GM12878 (cell line): ENCODE results near the gene MTA3. TPM values are rescaled to one million over a fixed set of nuclear protein-coding genes. Genes with fewer than 3 reads are reported as not detected.

Experiments
- ATAC-seq: fragments of 200-7000 bp; cut with Tn5 transposase; 3 replicates; pipeline ENCODE4 v1.9.1; 2020; ENCODE audit warnings: mild to moderate bottlenecking, moderate library complexity
- BruUV-seq: library from RNA; stranded (reverse); fragments of 400-500 nt; replicated peaks from 2 replicates; lab custom pipeline; 2021; lab: Mats Ljungman, UMichigan
- CTCF ChIA-PET: fragments of 300-600 bp; sonication (Branson Sonifier 250); formaldehyde crosslinking; extraction: SDS; loops from one replicate; lab custom pipeline; 2021; ENCODE audit warnings: inconsistent platforms; lab: Yijun Ruan, JAX
- POLR2A ChIA-PET: fragments of 350-600 bp; formaldehyde crosslinking; extraction: SDS; loops from one replicate; lab custom pipeline; 2021; ENCODE audit warnings: inconsistent platforms; lab: Charles Lee
- RAD21 ChIA-PET: fragments of 300-600 bp; sonication (Branson Sonifier 250); formaldehyde crosslinking; loops from one replicate; lab custom pipeline; 2023; ENCODE audit warnings: antibody characterized with exemption; ENCODE audit not compliant: unreplicated experiment; lab: Charles Lee
- SMC1A ChIA-PET: fragments of 300-600 bp; sonication (Branson Sonifier 250); formaldehyde crosslinking; loops from one replicate; lab custom pipeline; 2023; ENCODE audit not compliant: unreplicated experiment, uncharacterized antibody; lab: Charles Lee
- DNase-seq: peaks from one replicate; pipeline ENCODE4 v3.0.0-alpha.2; 2011; ENCODE audit warnings: low read depth, low spot score
- FAIRE-seq: peaks from 3 replicates; lab custom pipeline; 2011; peaks lifted over from hg19 to GRCh38; lab: Jason Lieb, UNC
- H2AFZ ChIP-seq: 2 replicates; pipeline ENCODE4 v1.6.0; 2011; ENCODE audit warnings: low read depth, low read length, control low read depth; ENCODE audit not compliant: control insufficient read depth
- H3K27ac ChIP-seq: 2 replicates; pipeline ENCODE4 v1.5.1; 2011; ENCODE audit warnings: control low read depth; ENCODE audit not compliant: control insufficient read depth, insufficient read depth
- H3K27me3 ChIP-seq, 2 experiments: replicated peaks in 1 of 2; 2 replicates each; pipeline versions ENCODE4 v1.6.0 to v1.6.1; 2011; ENCODE audit warnings: low read length in 1 of 2; ENCODE audit not compliant: control insufficient read depth in 2 of 2, insufficient read depth in 2 of 2
- H3K36me3 ChIP-seq, 2 experiments: 2 replicates each; pipeline ENCODE4 v1.5.1; 2011; ENCODE audit warnings: low read length in 1 of 2; ENCODE audit not compliant: control insufficient read depth in 2 of 2, insufficient read depth in 2 of 2
- H3K4me1 ChIP-seq: 2 replicates; pipeline ENCODE4 v1.6.1; 2011; ENCODE audit warnings: mild to moderate bottlenecking, low read length, moderate library complexity, mixed read lengths; ENCODE audit not compliant: control insufficient read depth, insufficient read depth
- H3K4me2 ChIP-seq: 2 replicates; pipeline ENCODE4 v1.6.0; 2011; ENCODE audit warnings: control low read depth; ENCODE audit not compliant: control insufficient read depth, insufficient read depth
- H3K4me3 ChIP-seq: fragments of 200-600 bp; sonication (generic); 2 replicates; pipeline ENCODE4 v1.5.1; 2016
- H3K79me2 ChIP-seq: 2 replicates; pipeline ENCODE4 v1.6.0; 2011; ENCODE audit warnings: low read length; ENCODE audit not compliant: control insufficient read depth, insufficient read depth
- H3K9ac ChIP-seq: 2 replicates; pipeline ENCODE4 v1.8.0; 2011; ENCODE audit warnings: low read length, control low read depth, mixed read lengths; ENCODE audit not compliant: control insufficient read depth, insufficient read depth
- H3K9me3 ChIP-seq: replicated peaks from 3 replicates; pipeline ENCODE4 v1.5.1; 2011; ENCODE audit warnings: mild to moderate bottlenecking, low read length; ENCODE audit not compliant: control insufficient read depth, insufficient read depth
- H4K20me1 ChIP-seq: 2 replicates; pipeline ENCODE4 v1.6.0; 2011; ENCODE audit not compliant: control insufficient read depth, insufficient read depth
- BCL11A ChIP-seq: IDR thresholded peaks from 2 replicates; pipeline ENCODE4 v1.6.1; 2011; ENCODE audit warnings: low read depth, low read length
- BMI1 ChIP-seq: fragments of 450-650 bp; IDR thresholded peaks from 2 replicates; pipeline ENCODE4 v1.6.1; 2016; ENCODE audit warnings: mild to moderate bottlenecking, moderate library complexity, borderline replicate concordance
- CHD1 ChIP-seq: IDR thresholded peaks from 2 replicates; pipeline ENCODE4 v1.6.1; 2012; ENCODE audit warnings: low read depth, low read length, improper control_type of control experiment
- CREM ChIP-seq: IDR thresholded peaks from 2 replicates; pipeline ENCODE4 v1.6.1; 2014; ENCODE audit warnings: antibody characterized with exemption, low read depth
- FOS ChIP-seq: IDR thresholded peaks from 3 replicates; pipeline ENCODE4 v1.6.1; 2011; ENCODE audit warnings: borderline replicate concordance; ENCODE audit not compliant: insufficient read length; ENCODE audit errors: extremely low read depth
- GABPA ChIP-seq: IDR thresholded peaks from 2 replicates; pipeline ENCODE4 v1.6.1; 2014; ENCODE audit warnings: antibody characterized with exemption, low read depth, mild to moderate bottlenecking, inconsistent platforms
- IKZF1 ChIP-seq: fragments of 450-650 bp; conservative IDR thresholded peaks from 2 replicates; pipeline ENCODE4 v1.6.1; 2017; ENCODE audit warnings: antibody characterized with exemption, mild to moderate bottlenecking
- IKZF2 ChIP-seq, 2 experiments: fragments of 450-650 bp; IDR thresholded peaks; 2 replicates each; pipeline ENCODE4 v1.6.1; 2017; ENCODE audit warnings: mild to moderate bottlenecking in 2 of 2, moderate library complexity in 2 of 2
- MEF2A ChIP-seq: IDR thresholded peaks from 2 replicates; pipeline ENCODE4 v1.6.1; 2011; ENCODE audit warnings: low read depth, mild to moderate bottlenecking, low read length, moderate library complexity; ENCODE audit not compliant: insufficient read depth
- MEF2B ChIP-seq: fragments of 450-650 bp; IDR thresholded peaks from 2 replicates; pipeline ENCODE4 v1.6.1; 2018; ENCODE audit warnings: mild to moderate bottlenecking, moderate library complexity; ENCODE audit not compliant: partially characterized antibody, poor library complexity, severe bottlenecking
- NFYA ChIP-seq: IDR thresholded peaks from 2 replicates; pipeline ENCODE4 v1.6.1; 2011; ENCODE audit warnings: low read depth, mild to moderate bottlenecking, low read length, improper control_type of control experiment, borderline replicate concordance
- RUNX3 ChIP-seq: IDR thresholded peaks from 2 replicates; pipeline ENCODE4 v1.6.1; 2012; ENCODE audit warnings: low read length, inconsistent platforms
- SIN3A ChIP-seq: IDR thresholded peaks from 2 replicates; pipeline ENCODE4 v1.6.1; 2012; ENCODE audit warnings: low read depth, low read length, improper control_type of control experiment
- STAT1 ChIP-seq: fragments of 450-650 bp; conservative IDR thresholded peaks from 2 replicates; pipeline ENCODE4 v1.6.1; 2014; ENCODE audit warnings: antibody characterized with exemption, mild to moderate bottlenecking
- TAF1 ChIP-seq: IDR thresholded peaks from 2 replicates; pipeline ENCODE4 v1.6.1; 2011; ENCODE audit warnings: mild to moderate bottlenecking, low read depth, low read length, borderline replicate concordance
- TBL1XR1 ChIP-seq: IDR thresholded peaks from 2 replicates; pipeline ENCODE4 v1.6.1; 2012; ENCODE audit warnings: low read depth, low read length, improper control_type of control experiment
- TCF12 ChIP-seq: IDR thresholded peaks from 2 replicates; pipeline ENCODE4 v1.6.1; 2011; ENCODE audit warnings: low read depth, mild to moderate bottlenecking, low read length
- WGBS: methylation state at CpG from one replicate; pipeline ENCODE4 v1.1.6; 2016; ENCODE audit warnings: low lambda C conversion rate; ENCODE audit not compliant: insufficient replicate concordance, insufficient coverage; ENCODE audit errors: missing lambda C conversion rate; 5-methylcytosine and 5-hydroxymethylcytosine counted together
- in situ Hi-C: fragments of 300-500 bp; cut with MboI; formaldehyde crosslinking; loops from 9 replicates; pipeline ENCODE4 v1.14.3; 2018; ENCODE audit warnings: mixed read lengths
- intact Hi-C: fragments of 100-400 bp; cut with micrococcal nuclease; formaldehyde crosslinking; loops from one replicate; pipeline ENCODE4 v1.14.2; 2022; ENCODE audit not compliant: unreplicated experiment
- polyA plus RNA-seq, 11 experiments: library from polyadenylated mRNA; depleted of rRNA in 4 of 11; unstranded in 6 of 11; stranded (reverse) in 5 of 11; fragments of >200 nt; fragmentation: Nextera tagmentation in 4 of 11; fragmentation: Illumina TruSeq in 1 of 11; extraction: Ambion mirVana in 4 of 11; extraction: Trizol in 1 of 11; gene quantifications; 1 replicate in 1 of 11; 2 replicates in 10 of 11; pipeline versions ENCODE4 v1.2.1 to v1.2.3, GENCODE V29; 2011 to 2016; ENCODE audit warnings: inconsistent platforms in 2 of 11, missing spikeins in 2 of 11, low read depth in 1 of 11
- total RNA-seq, 4 experiments: library from RNA; depleted of rRNA in 3 of 4; stranded (reverse); fragments of >200 nt in 3 of 4; fragmentation: Illumina TruSeq in 1 of 4; extraction: Trizol in 1 of 4; gene quantifications; 2 replicates each; pipeline versions ENCODE4 v1.2.1 to v1.2.3, GENCODE V29; 2013 to 2021
- TF ChIP-seq, protein P1 (sequence below): fragments of 450-650 bp; IDR thresholded peaks from 2 replicates; pipeline ENCODE4 v1.6.1; 2016; ENCODE audit warnings: mild to moderate bottlenecking, moderate library complexity, borderline replicate concordance
- TF ChIP-seq, protein P2 (sequence below): fragments of 450-650 bp; IDR thresholded peaks from 2 replicates; pipeline ENCODE4 v1.6.1; 2014; ENCODE audit warnings: mild to moderate bottlenecking

Gene MTA3
- total and polyA plus RNA-seq, 10 of the 15 experiments (the other 5 are each of a cell fraction or from before 2014, with no cell fraction given), result 17.6 to 45.5 (median 26.5) TPM

DNA sequence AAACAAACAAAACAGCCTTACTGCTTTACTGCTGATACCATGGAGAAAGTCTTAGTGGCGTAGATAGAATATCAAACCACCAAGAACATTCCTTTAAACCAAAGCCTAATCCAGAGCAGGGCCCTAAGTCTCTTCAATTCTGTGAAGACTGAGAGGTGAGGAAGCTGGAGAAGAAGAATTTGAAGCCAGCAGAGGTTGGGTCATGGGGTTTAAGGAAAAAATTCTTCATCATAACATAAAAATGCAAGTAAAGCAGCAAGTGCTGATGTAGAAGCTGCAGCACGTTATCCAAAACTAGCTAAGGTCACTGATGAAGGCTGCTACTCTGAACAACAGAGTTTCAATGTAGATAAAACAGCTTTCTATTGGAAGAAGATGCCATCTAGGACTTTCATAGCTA is 77.1 kb downstream of the MTA3 start (continued):
- no peak for TF ChIP-seq CHD1
- TF ChIP-seq BCL11A, result no peak
- TF ChIP-seq TCF12, result no peak
- TF ChIP-seq, all 136 proteins: peak for 0

DNA sequence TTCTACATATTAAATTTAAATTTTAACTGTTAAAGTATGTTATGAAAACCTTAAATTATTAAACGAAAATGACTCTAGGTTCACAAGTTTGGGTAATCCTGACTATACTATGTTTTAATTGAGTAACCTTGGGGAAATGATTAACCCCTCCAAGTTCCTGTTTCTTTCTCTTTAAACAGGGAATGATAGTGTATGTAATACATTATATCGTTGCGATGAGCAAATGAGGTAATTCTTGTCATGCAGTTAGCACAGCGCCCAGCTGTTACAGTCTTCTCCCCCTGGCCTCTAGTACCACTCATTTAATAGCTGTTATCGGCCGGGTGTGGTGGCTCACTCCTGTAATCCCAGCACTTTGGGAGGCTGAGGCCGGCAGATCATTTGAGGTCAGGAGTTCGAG is 80.4 kb downstream of the MTA3 start:
- DNase-seq, result no peak
- TF ChIP-seq MEF2B (no peak), SIN3A (no peak), GABPA (no peak), IKZF1 (no peak), STAT1 (no peak), TCF12 (no peak), BMI1 (no peak), TAF1 (no peak), RUNX3 (no peak), FOS (no peak), TBL1XR1 (no peak), MEF2A (no peak), NFYA (no peak), CREM (no peak), IKZF2 (IDR thresholded peaks at IDR 0.05) (no peak)
- TF ChIP-seq, protein P1, sequence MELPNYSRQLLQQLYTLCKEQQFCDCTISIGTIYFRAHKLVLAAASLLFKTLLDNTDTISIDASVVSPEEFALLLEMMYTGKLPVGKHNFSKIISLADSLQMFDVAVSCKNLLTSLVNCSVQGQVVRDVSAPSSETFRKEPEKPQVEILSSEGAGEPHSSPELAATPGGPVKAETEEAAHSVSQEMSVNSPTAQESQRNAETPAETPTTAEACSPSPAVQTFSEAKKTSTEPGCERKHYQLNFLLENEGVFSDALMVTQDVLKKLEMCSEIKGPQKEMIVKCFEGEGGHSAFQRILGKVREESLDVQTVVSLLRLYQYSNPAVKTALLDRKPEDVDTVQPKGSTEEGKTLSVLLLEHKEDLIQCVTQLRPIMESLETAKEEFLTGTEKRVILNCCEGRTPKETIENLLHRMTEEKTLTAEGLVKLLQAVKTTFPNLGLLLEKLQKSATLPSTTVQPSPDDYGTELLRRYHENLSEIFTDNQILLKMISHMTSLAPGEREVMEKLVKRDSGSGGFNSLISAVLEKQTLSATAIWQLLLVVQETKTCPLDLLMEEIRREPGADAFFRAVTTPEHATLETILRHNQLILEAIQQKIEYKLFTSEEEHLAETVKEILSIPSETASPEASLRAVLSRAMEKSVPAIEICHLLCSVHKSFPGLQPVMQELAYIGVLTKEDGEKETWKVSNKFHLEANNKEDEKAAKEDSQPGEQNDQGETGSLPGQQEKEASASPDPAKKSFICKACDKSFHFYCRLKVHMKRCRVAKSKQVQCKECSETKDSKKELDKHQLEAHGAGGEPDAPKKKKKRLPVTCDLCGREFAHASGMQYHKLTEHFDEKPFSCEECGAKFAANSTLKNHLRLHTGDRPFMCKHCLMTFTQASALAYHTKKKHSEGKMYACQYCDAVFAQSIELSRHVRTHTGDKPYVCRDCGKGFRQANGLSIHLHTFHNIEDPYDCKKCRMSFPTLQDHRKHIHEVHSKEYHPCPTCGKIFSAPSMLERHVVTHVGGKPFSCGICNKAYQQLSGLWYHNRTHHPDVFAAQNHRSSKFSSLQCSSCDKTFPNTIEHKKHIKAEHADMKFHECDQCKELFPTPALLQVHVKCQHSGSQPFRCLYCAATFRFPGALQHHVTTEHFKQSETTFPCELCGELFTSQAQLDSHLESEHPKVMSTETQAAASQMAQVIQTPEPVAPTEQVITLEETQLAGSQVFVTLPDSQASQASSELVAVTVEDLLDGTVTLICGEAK, result no peak
- TF ChIP-seq, protein P2, sequence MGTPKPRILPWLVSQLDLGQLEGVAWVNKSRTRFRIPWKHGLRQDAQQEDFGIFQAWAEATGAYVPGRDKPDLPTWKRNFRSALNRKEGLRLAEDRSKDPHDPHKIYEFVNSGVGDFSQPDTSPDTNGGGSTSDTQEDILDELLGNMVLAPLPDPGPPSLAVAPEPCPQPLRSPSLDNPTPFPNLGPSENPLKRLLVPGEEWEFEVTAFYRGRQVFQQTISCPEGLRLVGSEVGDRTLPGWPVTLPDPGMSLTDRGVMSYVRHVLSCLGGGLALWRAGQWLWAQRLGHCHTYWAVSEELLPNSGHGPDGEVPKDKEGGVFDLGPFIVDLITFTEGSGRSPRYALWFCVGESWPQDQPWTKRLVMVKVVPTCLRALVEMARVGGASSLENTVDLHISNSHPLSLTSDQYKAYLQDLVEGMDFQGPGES, result no peak

More for the DNA sequence above, 80.4 kb downstream of the MTA3 start:
- Histone ChIP-seq H3K4me1 (no peaks in the 10 kb centered on the region), H3K4me3 (no peak overlapping the region), H3K9ac (no peak overlapping the region), H3K27me3 (no peaks in the 10 kb centered on the region), H3K9me3 (no peaks in the 10 kb centered on the region), H3K36me3 (peaks cover 0 to 8% of the 10 kb centered on the region in 2 experiments), H3K27ac (no peak overlapping the region), H2AFZ (no peak overlapping the region), H3K4me2 (no peak overlapping the region), H3K79me2 (no peaks in the 10 kb centered on the region), H4K20me1 (no peaks in the 10 kb centered on the region)
- in situ Hi-C loops, result no loop called here
- intact Hi-C loops, result no loop called here
- BruUV-seq, result no TSS peak
- RAD21 ChIA-PET, result interaction anchor here (0.6 kb wide), 1 partner anchor 90 kb away, joined by 3 read pairs; no protein-coding TSS in a partner anchor
- ATAC-seq (no peak), FAIRE-seq (no peak)
- SMC1A ChIA-PET, result no interaction called here
- CTCF ChIA-PET, result no interaction called here
- POLR2A ChIA-PET, result interaction anchor here (0.8 kb wide), 1 partner anchor 11 kb away, joined by 4 read pairs; no protein-coding TSS in a partner anchor
- 98% methylated on average over 8 of the region's 8 CpGs for WGBS
